Measurements from ENCODE around the gene DEDD.

The DEDD gene

DNA sequence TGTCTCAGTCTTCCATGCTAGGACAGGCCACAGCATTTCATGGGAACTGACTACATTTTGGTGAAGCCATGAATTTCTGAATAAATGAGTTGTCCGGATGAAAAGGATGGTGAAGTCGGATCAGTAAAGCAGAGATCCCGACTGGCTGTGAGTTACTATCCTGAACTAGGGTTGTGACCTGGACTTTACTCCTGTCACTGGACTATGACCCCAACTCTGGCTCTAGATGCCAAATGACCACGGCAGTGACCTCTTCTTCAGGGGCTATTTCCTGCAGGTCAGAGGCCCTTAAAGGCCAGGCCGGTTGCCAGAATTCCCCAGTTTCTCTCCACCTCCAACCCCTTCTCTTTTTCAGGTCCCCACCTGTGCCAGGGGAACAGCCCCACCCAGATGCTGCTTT lies 41.4 kb downstream of the DEDD start:
- no peak for DNase-seq

DNA sequence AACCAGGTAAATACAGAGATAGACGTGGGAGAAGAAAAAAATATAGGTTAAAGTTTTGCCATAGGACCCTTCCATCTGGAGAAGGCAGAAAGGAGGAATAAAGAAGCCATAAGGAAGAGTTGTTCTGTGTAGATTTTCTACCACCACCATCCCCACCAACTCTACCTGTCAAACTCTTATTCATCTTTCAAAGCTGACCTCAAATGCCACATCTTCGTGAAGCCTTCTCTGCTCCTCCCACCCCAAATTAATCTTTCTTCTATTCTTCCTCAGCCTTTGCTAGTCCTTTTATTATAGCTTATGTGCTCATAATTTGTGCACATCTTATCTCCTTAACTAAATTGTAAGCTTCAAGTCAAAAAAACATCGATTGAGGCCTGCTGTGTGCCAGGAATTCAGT lies 41.9 kb downstream of the DEDD start:
- no peak for DNase-seq

DNA sequence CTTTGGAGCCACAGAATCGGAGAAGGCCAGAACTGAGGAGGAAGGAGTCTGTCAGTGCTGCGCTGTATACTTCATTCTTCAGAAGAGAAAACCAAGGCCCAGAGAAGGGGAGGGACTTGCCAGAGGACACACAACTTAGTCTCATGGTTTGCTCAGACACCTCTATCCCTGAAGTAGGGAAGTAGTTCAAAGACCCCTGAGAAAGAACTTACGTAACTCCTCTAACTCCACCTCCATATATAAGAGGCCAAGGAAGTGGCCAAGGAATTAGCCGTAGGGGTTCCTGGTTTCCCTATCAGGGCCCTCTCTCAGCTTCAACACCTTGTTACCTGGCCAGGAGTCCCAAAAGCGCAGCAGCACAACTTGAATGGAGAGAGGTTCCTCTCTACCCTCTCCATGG lies 42.5 kb downstream of the DEDD start:
- no peak for DNase-seq

DNA sequence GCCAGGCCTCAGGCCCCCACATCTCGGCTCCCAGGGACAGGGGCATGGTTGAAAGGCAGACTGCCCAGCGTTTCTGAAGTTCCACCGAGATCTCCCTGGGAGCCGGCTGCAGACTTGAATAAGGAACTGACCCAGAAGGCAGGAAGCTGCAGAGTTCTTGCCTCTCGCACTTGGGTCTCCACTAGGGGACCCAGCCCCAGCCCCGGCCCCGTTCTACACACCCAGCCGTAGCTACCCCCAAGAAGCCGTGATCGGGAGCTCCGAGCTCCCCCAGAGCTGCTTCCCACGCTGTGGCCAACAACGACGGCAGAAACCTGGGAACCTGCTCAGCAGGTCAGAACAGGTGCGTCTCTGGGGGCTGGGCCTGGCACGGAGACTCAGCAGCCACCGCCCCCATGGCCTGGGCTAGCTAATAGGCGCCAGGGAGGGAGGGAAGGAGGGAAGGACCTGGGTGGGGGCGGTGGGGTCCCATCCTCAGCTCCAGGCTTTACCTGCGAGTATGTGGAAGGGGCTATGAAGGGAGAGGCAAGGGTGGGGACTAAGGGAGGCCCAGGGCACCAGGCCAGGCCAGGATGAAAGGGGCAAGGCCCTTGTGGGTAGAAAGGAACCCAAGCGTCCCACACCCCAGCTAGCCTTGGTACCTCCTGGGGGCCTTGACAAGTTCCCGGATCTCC lies 43.1 kb downstream of the DEDD start, which contains the start of gene NECTIN4:
Gene NECTIN4, minus strand, starts transcription at position 308 of the 674 bp plus-strand sequence. Its CDS starts 262 bp downstream, at position 46.
- DNase-seq = no peak

DNA sequence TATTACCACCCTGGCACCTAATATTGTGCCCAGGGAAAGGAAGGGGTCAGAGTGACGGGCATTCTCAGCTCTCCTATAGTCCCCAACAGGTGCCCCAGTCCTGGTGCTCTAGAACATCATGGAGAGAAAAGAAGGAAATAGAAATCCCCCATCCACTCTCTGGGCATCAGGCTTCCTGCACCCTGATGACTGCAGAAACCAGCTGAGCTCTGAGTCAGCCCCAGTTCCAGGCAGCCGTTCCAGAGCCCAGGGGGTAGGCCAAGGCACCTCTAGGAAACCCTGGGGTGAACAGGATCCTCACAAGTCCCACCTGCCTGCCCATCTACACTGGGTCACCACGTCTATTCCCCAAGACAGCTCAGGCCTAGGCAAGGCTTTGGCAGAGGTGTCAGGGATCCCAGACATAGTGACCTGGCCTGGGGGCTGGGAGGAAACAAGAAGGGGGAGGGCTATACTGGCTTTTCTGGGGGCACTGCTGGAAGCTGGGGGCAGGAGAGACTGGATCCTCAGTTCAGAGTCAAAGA lies 43.8 kb downstream of the DEDD start:
- no peak for DNase-seq

DNA sequence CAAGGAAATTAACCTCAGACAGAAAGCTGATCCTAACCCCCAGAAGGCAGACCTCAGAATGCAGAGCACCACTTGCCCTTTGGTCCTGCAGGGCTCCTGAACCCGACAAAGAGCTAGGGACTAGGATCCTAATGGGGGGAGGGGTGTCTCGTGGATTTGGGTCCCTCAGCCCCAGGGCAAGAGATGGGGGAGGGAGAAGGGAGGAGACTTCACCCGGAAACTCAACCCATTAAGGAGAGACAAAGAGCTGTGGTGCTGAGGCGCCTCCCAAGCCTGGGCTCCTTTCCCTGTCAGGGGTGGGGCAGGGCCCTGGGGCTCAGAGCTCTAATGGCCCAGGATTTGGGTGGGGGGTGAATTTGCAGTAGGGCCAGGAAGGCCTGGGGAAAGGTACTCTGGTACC lies 46.0 kb downstream of the DEDD start:
- no peak for DNase-seq

DNA sequence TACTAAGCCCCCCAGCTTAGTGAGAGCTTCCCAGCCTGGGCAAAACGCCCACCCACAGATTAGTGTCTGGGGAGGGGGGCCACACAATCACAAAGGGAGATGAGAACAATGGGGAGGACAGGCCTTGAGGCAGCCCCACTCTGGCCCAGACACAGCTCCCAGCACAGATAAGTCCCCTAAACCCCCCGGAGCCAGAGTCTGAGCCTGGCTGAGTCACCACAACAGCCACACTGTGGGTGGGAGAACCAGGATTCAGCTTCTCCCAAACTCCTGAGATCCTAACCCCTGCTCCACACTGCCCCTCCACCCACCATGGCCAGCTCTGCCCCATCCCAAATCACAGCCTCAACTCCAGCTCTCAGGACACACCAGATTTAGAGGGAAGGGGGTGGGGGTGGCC lies 47.3 kb downstream of the DEDD start:
- no peak for DNase-seq

DNA sequence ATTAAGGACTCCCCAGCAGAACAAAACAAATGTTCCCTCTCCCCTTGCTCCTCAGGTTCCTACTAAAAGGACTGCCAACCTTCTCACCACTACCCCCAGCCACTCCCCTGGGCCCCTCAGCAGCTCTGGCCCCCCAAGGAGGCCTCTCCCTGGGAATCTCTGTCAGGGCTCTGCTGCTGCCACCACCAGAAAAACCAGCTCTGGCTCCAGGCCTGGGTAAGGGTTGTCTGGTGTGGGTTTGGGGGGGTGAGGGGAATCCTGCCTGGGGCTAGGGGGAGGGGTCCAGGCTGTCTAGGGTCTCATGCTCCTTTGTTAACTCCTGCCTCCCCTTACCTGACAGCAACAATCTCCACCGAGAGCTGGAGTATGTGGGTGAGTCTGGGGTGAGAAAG lies 47.9 kb downstream of the DEDD start:
- no peak for DNase-seq

DNA sequence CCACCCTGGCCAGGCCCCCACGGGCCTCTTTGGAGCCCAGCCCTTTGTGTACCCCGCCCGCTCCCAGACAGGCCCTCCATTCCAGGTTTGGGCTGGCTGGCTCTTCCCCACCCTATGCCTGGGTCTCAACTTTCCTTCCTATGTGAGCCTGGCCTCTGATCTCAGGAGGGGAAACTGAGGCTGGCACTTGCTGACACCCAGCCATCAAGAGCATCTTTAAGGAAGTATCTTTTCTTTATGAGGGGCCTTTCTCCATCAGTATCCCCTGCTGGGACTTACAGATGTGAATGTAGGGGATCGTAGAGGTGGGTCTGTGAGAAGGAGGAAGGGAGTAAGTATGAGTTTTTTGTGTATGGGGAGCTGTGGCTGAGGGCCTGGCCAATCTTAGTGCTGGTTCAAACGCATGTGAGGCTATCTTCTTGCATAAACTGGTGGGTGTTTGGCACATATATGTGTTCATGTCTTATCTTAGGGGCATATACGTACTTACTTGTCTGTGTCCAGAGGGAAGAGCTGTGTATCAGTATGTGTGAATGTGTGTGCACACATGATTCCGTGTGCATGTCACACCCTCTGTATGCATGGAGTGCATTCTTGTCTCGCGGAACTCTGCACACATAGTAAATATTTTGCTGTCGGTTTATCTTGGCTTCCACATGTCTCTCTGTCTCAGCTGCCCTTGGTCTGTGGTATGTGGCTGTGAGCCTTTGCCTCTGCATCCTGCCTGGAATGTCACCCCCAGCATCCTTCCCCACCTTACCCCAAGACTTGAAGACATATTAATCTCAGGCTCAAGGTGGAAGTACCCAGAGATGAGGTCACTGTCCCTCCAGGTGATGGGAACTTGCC lies 48.5 kb downstream of the DEDD start:
- DNase-seq = no peak

DNA sequence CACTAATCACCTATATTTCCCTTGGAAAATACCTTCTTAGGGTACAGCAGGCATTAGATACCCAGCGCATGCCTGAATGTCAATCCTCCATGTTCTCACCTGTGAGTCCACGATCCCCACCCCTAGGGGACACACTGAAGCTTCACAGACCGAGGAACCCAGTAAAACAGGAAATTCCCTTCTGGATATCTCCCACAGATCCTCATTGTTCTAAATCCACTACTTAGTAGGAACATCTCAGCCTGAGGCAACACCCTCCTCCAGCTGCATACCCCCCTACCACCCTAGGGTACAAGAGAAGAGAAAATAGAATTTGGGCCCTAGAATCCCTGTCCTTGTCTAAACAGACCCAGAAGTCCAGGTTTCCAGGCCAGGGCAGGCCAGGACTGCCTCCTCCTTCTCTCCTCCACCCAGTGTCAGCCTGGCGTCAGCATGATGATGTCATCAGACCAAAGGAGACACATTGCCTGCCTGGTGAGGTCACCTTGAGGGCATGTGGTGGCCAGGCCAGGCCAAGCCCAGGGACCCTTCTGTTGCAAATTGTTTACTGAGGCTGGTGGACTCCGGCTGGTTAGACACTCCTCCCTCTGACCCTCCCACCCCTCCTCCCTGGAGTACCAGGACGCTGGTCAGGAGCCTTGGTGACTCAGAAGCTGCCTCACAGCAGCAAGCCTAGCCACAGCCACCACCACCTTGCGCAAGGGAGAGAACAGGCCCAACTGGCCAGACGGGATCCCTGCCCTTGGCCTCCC lies 49.3 kb downstream of the DEDD start:
- DNase-seq = no peak

DNA sequence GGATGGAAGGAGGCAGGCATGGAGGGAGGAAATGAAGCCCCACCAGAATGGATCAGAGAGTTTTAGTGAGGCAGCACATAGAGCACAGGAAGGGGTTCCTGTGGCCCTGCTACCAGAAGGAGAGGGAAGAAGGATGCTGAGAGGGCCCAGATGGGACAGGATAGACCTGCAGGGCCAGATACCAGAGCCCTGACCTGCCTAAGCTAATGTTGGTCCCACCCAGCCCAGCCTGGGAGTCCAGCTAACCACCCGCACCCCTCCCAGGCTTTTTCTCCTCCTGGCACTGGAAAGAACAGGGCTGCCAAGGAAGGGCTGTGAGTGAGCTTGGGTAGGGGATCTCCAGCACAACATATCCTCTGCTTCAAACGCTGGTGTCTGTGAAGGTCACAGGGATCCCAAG lies 50.0 kb downstream of the DEDD start:
- DNase-seq = no peak

DNA sequence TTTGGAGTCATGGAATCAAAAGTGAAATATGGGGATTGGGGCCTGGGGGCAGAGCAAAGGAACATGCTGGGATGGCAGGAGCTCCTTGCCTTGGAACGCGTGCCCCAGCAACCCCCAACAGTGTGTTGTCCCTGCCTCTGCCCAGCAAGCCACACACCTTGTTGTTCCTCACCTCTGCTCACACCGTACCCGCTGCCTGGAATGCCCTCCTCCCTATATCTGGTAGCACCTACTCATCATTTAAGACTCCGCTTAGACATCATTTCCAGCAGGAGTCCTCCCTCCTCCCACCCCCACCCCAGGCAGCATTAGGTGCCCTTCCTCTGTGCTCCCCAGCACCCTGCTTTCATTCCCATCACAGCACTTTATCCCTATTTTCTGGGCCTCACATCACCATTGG lies 50.9 kb downstream of the DEDD start:
- DNase-seq = no peak

DNA sequence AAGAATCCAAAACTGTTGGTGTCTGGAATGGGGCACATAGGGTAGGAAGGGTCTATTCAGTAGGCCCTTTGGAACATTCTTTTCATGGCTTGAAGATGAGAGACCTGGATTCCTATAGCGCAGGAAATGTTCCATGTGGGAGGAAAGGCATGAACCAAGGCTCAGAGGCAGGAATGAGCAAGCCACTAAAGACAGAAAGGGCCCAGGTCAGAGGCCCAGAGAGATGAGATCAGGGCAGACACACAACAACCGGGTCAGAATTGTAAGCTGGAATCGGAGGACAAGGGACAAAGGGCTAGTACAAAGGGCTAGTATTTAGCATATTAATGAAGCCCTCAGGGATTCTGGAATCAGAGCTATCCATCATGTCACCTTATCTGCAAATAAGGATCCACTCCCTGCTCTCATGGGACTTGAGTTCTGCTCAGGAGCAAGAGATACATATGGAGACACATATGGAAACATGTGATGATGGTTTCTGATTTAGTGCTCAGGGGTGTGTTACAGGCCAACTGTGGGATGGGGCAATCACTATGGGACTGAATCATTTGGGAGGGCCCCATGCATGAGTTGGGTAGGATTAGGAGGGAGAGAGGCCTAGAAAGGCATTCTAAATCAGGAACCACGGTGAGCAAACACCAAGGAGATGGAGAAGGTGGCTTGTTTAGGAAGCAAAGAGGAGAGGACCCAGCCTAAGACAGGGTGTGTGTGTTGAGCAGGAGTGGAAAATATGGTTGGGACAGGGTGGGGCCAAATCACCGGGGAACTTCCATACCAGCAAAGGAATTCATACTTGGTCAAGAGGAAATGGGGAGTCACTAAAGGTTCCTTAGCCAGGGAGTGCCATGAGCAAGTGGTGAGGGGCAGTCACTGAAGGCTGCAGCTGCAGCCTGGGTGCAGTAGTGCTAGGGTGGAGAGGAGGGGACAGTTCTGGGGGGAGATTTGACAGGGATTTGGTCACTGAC lies 51.7 kb downstream of the DEDD start:
- no peak for DNase-seq

DNA sequence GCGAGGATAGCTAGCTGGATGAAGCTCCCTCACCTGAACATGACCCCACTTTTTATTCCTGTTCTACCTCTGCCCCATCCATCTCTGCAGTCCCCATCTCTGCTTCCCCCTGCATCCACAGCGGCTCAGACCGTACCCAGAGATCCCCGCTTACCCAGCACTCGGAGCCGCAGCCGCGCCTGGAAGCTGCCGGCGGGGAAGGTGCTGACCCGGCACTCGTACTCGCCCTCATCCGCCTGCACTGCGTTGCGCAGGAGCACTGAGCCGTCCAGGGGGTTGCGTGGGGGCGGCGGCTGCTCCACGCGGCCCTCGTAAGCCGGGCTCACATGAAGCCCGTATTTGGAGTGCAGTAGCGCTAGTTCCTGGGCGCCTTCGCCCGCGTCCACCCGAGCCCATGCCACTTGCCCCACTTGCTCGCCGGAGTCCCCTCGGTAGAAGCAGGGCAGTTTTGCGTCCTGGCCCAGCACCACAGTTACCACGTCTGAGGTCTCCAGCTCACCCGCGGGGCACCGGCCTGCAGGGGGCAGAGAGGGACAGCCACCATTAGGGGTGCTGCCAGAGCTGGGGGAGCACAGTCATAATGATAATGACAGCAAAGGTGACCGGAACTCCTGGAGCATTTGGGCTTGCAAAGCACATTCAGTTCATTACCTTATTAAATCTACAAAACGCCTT lies 52.9 kb downstream of the DEDD start:
- DNase-seq = no peak

DNA sequence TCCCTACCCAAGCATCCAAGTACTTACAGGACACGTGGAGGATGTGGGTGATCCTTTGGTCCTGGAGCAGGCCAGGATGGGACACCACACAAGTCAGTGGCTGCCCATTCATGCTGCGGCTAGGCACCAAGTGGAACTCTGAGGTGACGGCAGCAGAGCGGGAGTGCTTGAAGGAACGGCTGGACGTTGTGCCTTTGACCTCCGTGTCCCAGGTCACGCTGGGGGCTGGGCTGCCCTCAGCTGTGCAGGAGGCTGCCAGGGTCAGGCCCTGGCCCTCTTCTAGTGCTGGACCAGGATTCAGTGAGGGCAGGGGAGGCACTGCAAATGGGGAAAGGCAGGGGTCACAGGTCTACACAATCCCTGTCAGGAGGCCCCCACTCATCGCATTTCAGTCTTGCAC lies 55.0 kb downstream of the DEDD start:
- DNase-seq = no peak

DNA sequence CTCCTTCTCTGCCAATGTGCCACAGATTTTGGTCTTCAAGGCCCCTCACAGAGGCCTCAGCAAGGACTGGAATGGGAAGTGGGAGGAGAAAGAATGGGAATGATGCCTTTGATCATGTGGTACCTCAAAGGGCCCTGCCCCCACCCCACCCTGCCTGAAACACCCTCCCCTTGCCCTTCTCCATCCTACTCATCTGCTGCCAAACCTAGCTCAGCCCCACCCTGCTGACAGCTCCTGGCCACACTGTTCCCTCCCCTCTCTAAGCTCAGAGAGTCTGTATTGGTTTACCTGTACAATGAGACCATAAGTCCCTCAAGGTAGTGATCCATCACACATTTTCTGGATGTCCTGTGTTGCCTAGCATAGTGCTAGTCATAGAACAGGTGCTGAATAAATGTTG lies 56.1 kb downstream of the DEDD start:
- DNase-seq = no peak

DNA sequence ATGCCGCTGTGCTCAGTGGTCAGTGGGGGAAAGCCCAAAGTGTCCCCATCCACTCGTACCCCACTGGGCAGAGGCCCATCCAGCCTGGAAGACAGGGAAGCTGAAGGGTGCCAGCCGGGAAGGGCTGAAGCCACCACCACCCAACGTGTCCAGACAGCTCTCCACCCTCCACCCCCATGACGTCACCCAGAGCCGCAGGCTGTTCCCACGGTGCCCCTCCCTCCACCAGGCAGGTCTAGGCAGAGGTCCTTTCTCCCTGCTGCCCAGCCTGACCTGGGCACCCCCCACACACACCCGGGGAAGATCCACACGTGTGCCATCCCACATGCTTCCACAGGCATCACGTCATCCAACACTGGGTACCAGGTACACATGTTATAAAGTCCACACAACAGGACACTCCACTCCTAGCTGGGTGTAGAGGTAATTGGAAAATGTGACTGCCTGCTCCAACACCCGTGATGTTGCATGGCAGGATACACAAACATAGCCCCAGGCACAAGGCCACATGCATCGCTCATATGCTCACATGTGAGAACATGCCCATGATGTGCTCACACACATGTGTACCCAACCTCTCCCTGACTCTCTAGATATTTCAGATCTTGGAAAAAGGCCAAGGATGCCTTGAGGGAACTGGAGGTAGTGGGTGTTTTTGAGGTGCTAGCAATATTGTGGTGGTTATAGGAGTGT lies 57.6 kb downstream of the DEDD start:
- no peak for DNase-seq

DNA sequence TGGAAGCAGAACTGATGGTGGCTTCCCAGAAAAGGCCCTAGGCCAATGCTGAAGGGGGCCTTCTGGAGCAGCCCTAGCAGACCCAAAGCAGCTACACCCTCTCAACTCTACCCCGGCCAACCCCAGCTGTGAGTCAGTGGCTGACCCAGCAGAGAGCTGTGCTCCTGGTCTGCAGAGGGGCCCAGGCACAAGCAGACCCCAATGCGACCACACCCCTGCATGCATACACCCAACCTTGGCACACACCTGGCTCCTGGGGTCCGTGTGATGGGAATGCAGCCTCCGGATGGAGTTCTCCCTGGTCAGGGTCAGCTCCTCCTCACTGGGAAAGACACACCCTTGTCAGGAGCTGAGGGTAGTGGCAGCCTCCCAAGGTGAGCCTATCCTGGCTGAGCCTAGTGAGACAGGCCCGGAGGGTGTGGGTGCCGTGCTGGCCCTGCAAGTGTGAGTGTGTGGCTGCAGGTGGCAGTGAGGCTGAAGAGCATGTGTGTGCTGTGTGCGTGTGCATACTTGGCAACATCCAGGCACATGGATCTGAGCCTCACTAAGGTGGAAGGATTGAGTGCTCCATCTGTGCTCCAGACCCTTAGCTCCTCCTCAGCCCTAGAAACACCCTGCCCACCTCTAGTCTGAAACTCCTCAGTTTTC lies 58.9 kb downstream of the DEDD start:
- no peak for DNase-seq

DNA sequence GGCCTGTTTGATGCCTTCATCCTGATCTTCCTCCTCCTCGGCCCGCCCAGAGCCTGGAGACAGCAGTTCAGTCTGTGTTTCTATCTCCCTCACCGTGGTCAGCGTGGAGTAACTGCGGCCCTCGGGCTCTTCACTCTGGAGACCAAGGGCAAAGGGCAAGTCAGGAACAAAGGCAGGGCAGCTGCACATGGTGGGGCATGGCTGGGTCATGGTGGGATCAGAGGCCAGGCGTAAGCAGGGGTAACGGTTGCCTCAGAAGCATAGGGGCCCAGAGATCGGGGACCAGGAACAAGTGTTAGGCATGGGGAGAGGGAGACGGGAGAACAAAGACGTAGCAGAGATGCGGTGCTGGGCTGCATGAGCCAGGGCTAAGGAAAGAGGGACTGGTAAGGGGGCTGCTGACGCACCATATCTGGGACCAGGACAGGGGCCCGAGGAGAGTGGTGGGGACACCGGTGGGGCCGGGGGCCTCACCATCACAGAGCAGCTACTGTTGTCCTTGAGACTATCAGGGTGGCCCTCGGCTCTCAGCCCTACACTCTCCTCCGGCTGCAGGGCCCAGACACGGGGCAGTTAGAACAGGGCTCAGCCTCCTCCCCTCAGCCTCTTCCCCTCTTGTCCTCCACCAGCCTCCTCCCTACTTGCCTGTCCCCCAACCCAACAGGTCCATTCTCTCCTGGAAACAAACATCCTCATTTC lies 59.6 kb downstream of the DEDD start:
- no peak for DNase-seq

DNA sequence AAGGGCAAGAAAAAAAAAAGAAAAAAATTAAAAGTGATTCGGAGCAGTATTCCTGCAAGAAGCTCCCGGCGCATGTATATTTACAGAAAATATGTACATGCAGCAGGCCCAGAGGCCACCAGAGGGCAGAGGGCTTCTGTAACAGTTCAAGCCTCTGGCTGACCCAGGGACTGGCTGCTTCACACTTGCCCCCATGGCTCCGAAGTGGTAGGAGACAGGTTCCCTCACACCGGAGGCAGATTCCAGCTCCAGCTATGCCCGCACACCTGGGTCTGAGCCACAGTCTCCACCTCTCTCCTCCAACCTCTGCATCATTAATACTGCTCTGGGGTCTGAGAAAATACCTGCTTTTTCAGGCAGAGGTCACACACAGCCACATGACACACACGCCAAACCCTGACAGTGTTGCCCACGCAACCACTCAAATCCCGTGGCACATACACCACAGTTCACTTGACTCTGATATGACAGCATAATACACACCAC lies 60.5 kb downstream of the DEDD start:
- no peak for DNase-seq
